Muscle of leg (tissue), 11 donors: Measurements from ENCODE around the gene LCP2. TPM values are rescaled to one million over a fixed set of nuclear protein-coding genes. Genes with fewer than 3 reads are reported as not detected.
A peak's percentile ranks its signal among the peaks of the same experiment; 100 is the strongest.

ENCODE experiments used
- DNase-seq: peaks from one replicate; pipeline ENCODE4 v3.0.0; 2013
- H3K27ac ChIP-seq: one replicate; pipeline ENCODE4 v1.5.1; 2013; ENCODE audit warnings: mild to moderate bottlenecking, low read length, control low read depth
- H3K27me3 ChIP-seq: one replicate; pipeline ENCODE4 v1.6.1; 2013; ENCODE audit warnings: low read length; ENCODE audit not compliant: control insufficient read depth, insufficient read depth
- H3K36me3 ChIP-seq: one replicate; pipeline ENCODE4 v1.6.1; 2013; ENCODE audit warnings: low read length; ENCODE audit not compliant: control insufficient read depth, insufficient read depth
- H3K4me1 ChIP-seq: one replicate; pipeline ENCODE4 v1.6.1; 2013; ENCODE audit warnings: low read length; ENCODE audit not compliant: control insufficient read depth, insufficient read depth
- H3K4me3 ChIP-seq: one replicate; pipeline ENCODE4 v1.5.1; 2013; ENCODE audit warnings: low read length, control low read depth
- H3K9me3 ChIP-seq: replicated peaks from 2 replicates; pipeline ENCODE4 v1.6.1; 2013; ENCODE audit warnings: low read depth, low read length; ENCODE audit not compliant: control insufficient read depth
- WGBS: methylation state at CpG from one replicate; pipeline ENCODE4 v1.1.5; 2013; ENCODE audit warnings: missing lambda C conversion rate; ENCODE audit not compliant: insufficient coverage; 5-methylcytosine and 5-hydroxymethylcytosine counted together
- polyA plus RNA-seq, 8 donors: library from polyadenylated mRNA; unstranded; fragments of 120-200 nt; gene quantifications; one replicate each; pipeline versions ENCODE4 v1.2.1 to v1.2.3, GENCODE V29; 2013; ENCODE audit warnings: inconsistent platforms in 1 of 8, low replicate concordance in 1 of 8; ENCODE audit not compliant: insufficient read length in 8 of 8, insufficient read depth in 1 of 8
- total RNA-seq: library from RNA; stranded (reverse); fragments of 120-200 nt; gene quantifications from one replicate; pipeline ENCODE4 v1.2.4, GENCODE V29; 2013

LCP2 gene
- total and polyA plus RNA-seq, 9 donors: 3.9 to 6.4 (median 4.9) TPM

DNA sequence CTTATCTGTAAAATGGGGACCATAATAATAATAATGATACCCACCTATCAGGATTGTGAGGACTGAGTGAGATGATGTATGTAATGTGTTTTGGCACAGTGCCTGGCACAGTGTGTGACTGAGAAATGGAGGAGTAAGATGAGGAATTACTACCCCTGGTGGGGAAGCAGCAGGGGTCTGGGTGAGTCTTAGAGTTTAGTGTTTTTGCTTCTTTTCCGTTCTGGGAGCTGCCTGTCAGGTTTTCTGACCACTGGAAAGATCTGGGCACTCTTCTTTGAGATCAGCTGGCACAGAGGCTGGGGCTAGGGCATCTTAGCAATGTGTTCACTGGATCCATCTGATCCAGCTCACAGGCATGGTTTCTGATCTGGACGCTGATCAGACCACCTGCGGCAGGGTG, 8.5 kb downstream of the LCP2 start:
- no peak overlapping the region for H3K4me3 ChIP-seq
- H3K27ac ChIP-seq: no peak overlapping the region
- peaks cover 8% of the 10 kb centered on the region for H3K4me1 ChIP-seq
- peaks cover 3% of the 10 kb centered on the region for H3K9me3 ChIP-seq
- 83% methylated on average over 2 of the region's 3 CpGs for WGBS
- peaks cover 5% of the 10 kb centered on the region for H3K27me3 ChIP-seq
- no peak for DNase-seq
- H3K36me3 ChIP-seq: no peaks in the 10 kb centered on the region

DNA sequence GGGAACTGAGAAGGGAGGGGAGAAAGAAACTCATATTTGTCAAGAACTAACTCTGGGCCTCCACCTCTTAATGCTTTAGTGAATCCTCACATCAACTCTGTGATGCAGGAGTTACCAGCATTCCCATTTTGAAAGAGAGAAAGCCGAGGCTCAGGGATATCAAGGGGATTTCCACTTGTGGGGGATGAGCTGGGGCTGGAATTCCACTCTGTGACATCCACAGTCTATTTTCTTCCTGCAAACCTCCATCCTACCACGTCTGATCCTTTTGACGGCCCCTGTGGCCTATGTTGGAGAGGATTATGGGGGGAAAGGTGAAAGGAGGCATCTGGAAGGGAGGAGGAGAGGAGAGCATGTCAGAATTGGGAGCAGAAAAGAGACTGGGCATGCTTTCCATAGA, 9.0 kb downstream of the LCP2 start:
- no peaks in the 10 kb centered on the region for H3K36me3 ChIP-seq
- peaks cover 3% of the 10 kb centered on the region for H3K9me3 ChIP-seq
- H3K4me3 ChIP-seq: no peak overlapping the region
- H3K4me1 ChIP-seq: peaks cover 8% of the 10 kb centered on the region
- no peak overlapping the region for H3K27ac ChIP-seq
- H3K27me3 ChIP-seq: peaks cover 5% of the 10 kb centered on the region
- WGBS: no CpG with 5 or more reads among the region's 3 CpGs
- DNase-seq: no peak

DNA sequence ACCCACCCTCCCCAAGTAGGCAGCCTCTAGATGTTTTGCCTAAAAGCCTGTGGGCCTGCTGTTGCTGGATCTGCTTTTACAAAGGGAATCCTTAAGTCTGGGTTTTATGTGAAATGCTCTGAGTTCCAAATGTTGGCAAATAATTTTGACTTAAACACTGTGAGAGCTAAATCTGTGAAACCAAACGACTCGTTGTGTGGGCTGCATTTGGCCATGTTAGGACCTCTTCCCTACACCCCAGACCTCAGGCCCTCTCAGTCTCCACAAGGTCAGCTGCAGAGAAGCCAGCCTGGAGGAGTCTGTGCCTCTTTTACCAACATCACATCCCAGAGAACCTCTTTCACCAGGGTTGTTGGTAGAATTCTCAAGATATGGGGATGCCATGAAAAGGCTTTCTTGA, 9.4 kb downstream of the LCP2 start:
- H3K27me3 ChIP-seq: peaks cover 2% of the 10 kb centered on the region
- H3K36me3 ChIP-seq: no peaks in the 10 kb centered on the region
- DNase-seq: no peak
- no peak overlapping the region for H3K4me3 ChIP-seq
- peaks cover 3% of the 10 kb centered on the region for H3K9me3 ChIP-seq
- 75% methylated on average over 2 of the region's 2 CpGs for WGBS
- no peak overlapping the region for H3K27ac ChIP-seq
- peaks cover 8% of the 10 kb centered on the region for H3K4me1 ChIP-seq

DNA sequence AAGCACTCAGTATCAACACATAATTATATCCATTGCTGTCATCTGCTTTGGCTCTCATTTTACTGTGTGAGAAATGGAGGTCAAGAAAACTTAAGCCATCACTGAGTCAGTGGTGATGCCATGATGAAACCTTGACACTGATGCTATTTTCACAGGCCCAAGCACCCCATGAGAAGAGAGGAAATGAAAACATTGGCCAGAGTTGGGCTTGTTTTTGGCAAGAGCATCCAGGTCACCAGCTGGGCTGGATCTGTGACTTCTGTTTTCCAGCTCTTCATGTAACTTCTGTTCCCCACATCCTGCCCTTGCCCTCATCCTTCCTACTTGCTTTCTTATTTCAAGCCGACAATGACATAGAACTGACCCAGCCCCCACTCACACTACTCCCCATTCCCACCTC, 10.0 kb downstream of the LCP2 start:
- Histone ChIP-seq H3K36me3 (no peaks in the 10 kb centered on the region), H3K9me3 (peaks cover 3% of the 10 kb centered on the region), H3K27ac (no peak overlapping the region), H3K4me3 (no peak overlapping the region), H3K27me3 (peaks cover 2% of the 10 kb centered on the region), H3K4me1 (peaks cover 8% of the 10 kb centered on the region)
- peak; percentile 46 for DNase-seq
- 29% methylated on average over 1 of the region's 1 CpG for WGBS

DNA sequence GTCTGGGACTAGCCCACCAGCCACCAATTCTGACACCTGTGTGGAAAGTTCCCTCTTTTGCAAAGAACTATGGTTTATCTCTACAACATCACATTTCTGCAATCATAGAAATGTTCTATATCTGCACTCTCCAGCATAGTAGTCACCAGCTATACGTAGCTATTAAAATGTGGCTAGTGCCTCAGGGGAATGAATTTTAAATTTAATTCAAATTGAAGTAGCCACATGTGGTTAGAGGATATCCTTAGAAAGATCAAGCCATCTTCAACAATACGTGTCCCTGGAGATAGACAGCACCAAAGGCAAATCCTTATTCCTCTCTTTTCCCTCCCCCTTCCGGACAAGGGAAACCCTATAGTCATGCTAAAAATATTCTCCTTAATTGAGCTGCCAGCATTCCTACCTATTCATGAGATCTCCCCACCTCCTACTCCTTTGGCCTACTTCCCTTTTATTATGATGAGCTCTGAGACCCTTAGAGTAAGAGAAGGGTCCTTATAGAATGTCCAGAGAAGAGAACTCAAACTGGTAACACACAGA, 11.1 kb downstream of the LCP2 start:
- no peak overlapping the region for H3K27ac ChIP-seq
- H3K9me3 ChIP-seq: peaks cover 3% of the 10 kb centered on the region
- DNase-seq: no peak
- H3K4me3 ChIP-seq: no peak overlapping the region
- WGBS: 68% methylated on average over 2 of the region's 3 CpGs
- peaks cover 2% of the 10 kb centered on the region for H3K27me3 ChIP-seq
- H3K4me1 ChIP-seq: peaks cover 8% of the 10 kb centered on the region
- no peaks in the 10 kb centered on the region for H3K36me3 ChIP-seq

DNA sequence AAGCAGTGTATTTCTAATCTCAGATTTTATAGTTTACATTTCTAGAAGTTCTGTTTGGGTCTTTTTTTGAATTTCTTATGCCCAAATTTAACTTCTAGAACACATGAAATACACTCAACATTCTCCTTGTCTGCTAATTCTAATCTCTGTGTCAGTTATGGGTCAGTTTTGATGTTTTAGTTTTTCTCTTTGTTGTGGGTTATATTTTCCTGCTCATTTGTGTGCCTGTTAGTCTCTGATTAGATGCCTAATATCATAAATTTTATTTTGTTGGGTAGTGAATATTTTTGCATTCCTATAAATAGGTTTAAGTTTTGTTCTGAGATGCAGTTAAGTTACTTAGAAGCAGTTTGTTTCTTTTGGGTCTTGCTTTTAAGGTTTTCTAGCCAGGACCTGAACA, 12.4 kb downstream of the LCP2 start:
- no peak for DNase-seq
- H3K4me1 ChIP-seq: peaks cover 9% of the 10 kb centered on the region
- no peaks in the 10 kb centered on the region for H3K9me3 ChIP-seq
- no peak overlapping the region for H3K27ac ChIP-seq
- H3K4me3 ChIP-seq: no peak overlapping the region
- no peaks in the 10 kb centered on the region for H3K36me3 ChIP-seq
- H3K27me3 ChIP-seq: peaks cover 2% of the 10 kb centered on the region

DNA sequence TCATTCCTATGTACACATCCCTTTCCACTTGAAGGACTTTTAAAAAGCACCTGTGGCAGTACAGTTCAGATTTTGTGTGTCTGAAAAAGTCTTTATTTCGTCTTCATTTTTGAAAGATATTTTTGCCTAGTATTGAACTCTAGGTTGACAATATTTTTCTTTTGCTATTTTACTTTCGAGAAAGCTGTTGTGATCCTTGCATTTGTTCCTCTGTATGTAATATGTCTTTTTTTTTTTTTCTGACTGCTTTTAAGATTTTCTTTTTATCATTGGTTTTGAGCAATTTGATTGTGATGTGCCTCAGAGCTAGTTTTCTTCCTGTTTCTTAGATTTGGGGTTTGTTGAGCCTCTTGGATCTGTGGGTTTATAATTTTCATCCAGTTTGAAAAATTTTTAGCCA, 13.3 kb downstream of the LCP2 start:
- WGBS: no CpG with 5 or more reads among the region's 2 CpGs
- Histone ChIP-seq H3K4me1 (peaks cover 12% of the 10 kb centered on the region), H3K36me3 (no peaks in the 10 kb centered on the region), H3K27me3 (peaks cover 2% of the 10 kb centered on the region), H3K4me3 (no peak overlapping the region), H3K27ac (no peak overlapping the region), H3K9me3 (no peaks in the 10 kb centered on the region)
- no peak for DNase-seq

DNA sequence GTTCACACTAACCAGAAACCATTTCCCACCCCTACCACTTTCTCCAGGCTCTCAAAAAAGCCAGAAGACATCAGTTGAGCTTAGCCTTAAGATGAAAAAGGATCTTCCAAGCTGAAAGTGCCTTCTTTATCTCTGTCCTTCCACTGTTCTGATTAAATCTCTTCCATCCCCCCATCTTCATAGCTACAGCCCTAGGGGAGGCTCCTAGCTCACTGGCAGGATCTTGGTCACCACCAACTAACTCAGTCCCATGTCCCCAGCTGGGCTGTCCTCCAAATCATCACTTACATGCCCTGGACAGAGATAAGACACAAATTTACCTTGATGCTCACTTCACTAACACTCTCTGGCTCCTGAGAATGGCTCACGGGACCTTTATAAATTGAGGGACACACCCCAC, 14.3 kb downstream of the LCP2 start:
- H3K36me3 ChIP-seq: no peaks in the 10 kb centered on the region
- no peaks in the 10 kb centered on the region for H3K9me3 ChIP-seq
- H3K4me1 ChIP-seq: peaks cover 13% of the 10 kb centered on the region
- no peak overlapping the region for H3K27ac ChIP-seq
- DNase-seq: no peak
- no peak overlapping the region for H3K4me3 ChIP-seq
- peaks cover 2% of the 10 kb centered on the region for H3K27me3 ChIP-seq
- 93% methylated on average over 1 of the region's 1 CpG for WGBS

DNA sequence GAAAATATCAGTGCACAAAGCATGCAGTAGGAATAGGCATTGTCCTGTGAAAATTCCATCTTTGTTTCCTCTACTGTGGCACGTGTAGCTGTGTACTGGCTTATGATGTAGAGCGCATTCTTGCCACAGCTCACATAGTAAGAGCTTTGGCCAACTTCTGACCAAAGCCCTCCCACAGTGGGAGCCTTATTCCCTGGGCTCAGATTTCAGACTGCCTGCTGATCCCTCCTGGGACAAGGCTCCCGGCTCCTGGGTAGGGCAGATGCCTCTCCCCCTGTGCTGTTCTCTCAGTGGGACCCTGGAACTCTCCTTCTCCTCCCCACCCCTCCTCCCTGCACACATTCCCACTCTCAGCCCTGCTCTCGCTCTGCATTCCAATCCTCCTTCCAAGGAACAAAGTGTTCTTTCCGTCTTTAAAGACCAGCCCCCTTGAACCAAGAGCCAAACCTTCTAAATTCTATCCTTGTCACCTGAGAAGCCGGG, 17.5 kb downstream of the LCP2 start:
- no peak overlapping the region for H3K4me3 ChIP-seq
- no peak overlapping the region for H3K27ac ChIP-seq
- H3K27me3 ChIP-seq: peaks cover 2% of the 10 kb centered on the region
- WGBS: 24% methylated on average over 3 of the region's 6 CpGs
- no peaks in the 10 kb centered on the region for H3K9me3 ChIP-seq
- H3K4me1 ChIP-seq: peaks cover 19% of the 10 kb centered on the region
- peak; percentile 70 for DNase-seq
- no peaks in the 10 kb centered on the region for H3K36me3 ChIP-seq

DNA sequence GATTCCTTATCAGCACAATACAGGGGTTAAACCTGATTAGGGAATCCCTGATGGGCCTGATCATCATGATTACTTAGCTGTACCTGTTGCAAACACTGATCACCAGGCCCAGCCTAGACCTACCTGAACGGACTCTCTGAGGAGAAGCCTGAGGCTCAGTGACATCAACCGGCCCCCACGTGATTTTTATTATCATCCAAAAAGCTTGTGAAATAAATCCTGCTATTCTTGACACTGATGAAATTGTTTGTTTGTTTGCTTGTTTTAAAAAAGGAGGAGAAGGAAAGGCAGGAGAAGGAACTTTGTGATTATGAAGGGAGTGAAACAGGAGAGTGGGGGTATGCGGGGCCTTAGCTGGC, 18.1 kb downstream of the LCP2 start:
- Histone ChIP-seq H3K27me3 (peaks cover 2% of the 10 kb centered on the region), H3K36me3 (no peaks in the 10 kb centered on the region), H3K4me3 (no peak overlapping the region), H3K9me3 (no peaks in the 10 kb centered on the region), H3K27ac (no peak overlapping the region), H3K4me1 (peaks cover 19% of the 10 kb centered on the region)
- WGBS: 50% methylated on average over 1 of the region's 4 CpGs
- DNase-seq: no peak
